ENCODE measurements around the gene IFITM10.

IFITM10 gene

DNA sequence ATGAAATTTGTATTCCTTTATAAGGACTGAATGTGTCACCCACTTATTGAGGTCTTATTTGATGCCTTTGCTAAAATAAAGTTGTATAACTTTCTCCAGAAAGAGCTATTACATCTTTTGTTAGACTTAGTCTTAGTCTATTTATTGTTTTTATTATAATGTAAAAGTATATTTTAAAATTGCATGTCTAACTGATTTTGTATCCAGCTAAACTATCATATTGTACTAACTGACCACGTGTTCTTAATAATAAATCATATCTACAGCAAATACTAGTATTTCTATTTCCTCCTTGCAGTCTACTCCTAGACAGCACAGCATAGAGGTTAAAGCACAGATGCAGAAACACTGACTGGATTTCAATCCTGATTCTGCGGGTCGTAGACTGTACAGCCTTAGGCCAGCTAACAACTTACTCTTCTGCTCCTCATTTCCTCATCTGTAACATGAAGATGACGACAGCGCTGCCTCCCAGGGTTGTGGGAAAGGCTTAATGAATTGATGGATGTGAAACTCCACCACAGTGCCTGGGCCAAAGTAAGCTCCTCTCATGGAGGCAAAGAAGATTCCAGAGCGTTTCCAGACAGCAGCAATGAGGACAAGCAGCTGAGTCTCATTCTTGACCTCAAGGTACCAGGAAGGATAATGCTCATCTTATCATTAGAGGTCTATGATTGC is 13.2 kb downstream of the IFITM10 start:
- Histone ChIP-seq H3K36me3 (ENCODE audit: control insufficient read depth in 1 of 2, insufficient read depth in 2 of 2, low read length in 2 of 2) (no peaks in the 10 kb centered on the region), H3K4me1 (ENCODE audit: control insufficient read depth in 1 of 2, insufficient read depth in 2 of 2, low read length in 2 of 2) (no peaks in the 10 kb centered on the region), H3K9me3 (ENCODE audit: control insufficient read depth in 1 of 2, low read length in 2 of 2) (peaks cover 8 to 14% of the 10 kb centered on the region in 2 donors), H3K27ac (ENCODE audit: low read depth, low read length) (no peak overlapping the region), H3K9ac (ENCODE audit: low read depth in 1 of 2, low read length in 2 of 2) (no peak overlapping the region), H3K27me3 (ENCODE audit: control insufficient read depth in 1 of 2, insufficient read depth in 2 of 2, low read length in 2 of 2) (peaks cover 17 to 22% of the 10 kb centered on the region in 2 donors), H3K4me3 (ENCODE audit: low read depth in 1 of 2, low read length in 2 of 2) (no peak overlapping the region)

DNA sequence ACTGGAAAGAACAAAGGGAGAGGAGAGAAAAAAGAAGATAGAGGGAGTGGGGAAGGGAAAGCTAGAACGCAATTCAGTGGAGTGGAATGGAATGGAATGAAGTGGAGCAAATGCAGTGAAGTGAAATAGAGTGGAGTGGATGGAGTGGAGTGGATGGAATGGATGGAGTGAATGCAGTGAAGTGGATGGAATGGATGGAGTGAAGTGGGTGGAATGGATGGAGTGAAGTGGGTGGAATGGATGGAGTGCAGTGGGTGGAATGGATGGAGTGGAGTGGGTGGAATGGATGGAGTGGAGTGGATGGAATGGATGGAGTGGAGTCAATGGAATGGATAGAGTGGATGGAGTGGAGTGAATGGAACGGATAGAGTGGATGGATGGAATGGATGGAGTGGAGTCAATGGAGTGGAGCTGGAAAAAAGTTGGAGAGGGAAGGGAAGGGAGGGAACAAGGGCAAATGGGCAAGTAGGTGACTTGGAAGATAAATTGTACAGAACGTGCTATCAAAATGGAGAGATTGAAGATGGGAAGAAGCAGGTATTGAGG is 13.9 kb downstream of the IFITM10 start:
- Histone ChIP-seq H3K9ac (ENCODE audit: low read depth in 1 of 2, low read length in 2 of 2) (no peak overlapping the region), H3K4me3 (ENCODE audit: low read depth in 1 of 2, low read length in 2 of 2) (no peak overlapping the region), H3K36me3 (ENCODE audit: control insufficient read depth in 1 of 2, insufficient read depth in 2 of 2, low read length in 2 of 2) (no peaks in the 10 kb centered on the region), H3K9me3 (ENCODE audit: control insufficient read depth in 1 of 2, low read length in 2 of 2) (peaks cover 8 to 14% of the 10 kb centered on the region in 2 donors), H3K27me3 (ENCODE audit: control insufficient read depth in 1 of 2, insufficient read depth in 2 of 2, low read length in 2 of 2) (peaks cover 19 to 21% of the 10 kb centered on the region in 2 donors), H3K4me1 (ENCODE audit: control insufficient read depth in 1 of 2, insufficient read depth in 2 of 2, low read length in 2 of 2) (no peaks in the 10 kb centered on the region), H3K27ac (ENCODE audit: low read depth, low read length) (no peak overlapping the region)

DNA sequence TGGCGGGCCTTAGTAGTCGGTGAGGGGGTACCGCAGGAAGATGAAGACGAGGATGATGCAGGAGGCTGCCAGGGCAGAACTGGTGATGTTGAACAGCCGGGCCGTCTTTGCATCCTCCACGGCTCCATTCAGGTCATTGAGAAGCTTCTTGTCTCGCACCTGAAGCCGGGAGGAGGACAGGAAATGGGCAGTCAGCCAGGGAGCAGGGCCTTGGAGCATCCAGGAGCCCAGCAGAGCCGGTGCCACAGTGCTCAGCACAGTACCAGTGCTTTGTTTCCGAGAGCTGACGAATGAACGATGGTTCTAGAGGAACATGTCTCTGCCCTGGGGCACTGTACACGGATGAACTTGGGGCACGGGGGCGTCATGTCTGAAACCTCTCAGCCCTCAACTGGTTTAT is 15.1 kb downstream of the IFITM10 start:
- H3K27me3 ChIP-seq (ENCODE audit: control insufficient read depth in 1 of 2, insufficient read depth in 2 of 2, low read length in 2 of 2): peaks cover 19 to 30% of the 10 kb centered on the region in 2 donors
- H3K4me3 ChIP-seq (ENCODE audit: low read depth in 1 of 2, low read length in 2 of 2): no peak overlapping the region
- H3K9me3 ChIP-seq (ENCODE audit: control insufficient read depth in 1 of 2, low read length in 2 of 2): peaks cover 8 to 14% of the 10 kb centered on the region in 2 donors
- no peak overlapping the region for H3K9ac ChIP-seq (ENCODE audit: low read depth in 1 of 2, low read length in 2 of 2)
- no peaks in the 10 kb centered on the region for H3K36me3 ChIP-seq (ENCODE audit: control insufficient read depth in 1 of 2, insufficient read depth in 2 of 2, low read length in 2 of 2)
- H3K27ac ChIP-seq (ENCODE audit: low read depth, low read length): no peak overlapping the region
- no peaks in the 10 kb centered on the region for H3K4me1 ChIP-seq (ENCODE audit: control insufficient read depth in 1 of 2, insufficient read depth in 2 of 2, low read length in 2 of 2)

DNA sequence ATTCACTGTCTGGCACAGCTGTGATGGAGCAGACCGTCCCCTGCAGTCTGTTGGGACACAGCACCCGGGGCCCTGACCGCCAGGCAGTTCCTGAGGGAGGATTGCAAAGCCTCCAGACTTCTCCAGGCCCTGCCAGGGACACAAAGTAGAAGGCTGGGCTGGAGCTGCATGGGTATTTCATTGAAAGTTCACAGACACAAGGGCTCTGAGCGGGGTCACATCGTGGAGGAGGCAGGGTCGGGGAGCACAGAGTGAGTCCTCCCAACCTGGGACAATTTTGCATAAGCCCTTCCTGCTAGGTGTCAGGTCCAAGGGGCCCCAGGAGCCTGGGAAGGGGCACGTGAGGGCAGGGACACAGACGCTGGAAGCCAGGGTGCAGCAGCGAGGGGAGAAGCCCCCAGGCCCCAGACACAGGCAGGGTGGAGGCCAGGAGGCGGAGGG is 15.7 kb downstream of the IFITM10 start:
- no peak overlapping the region for H3K4me3 ChIP-seq (ENCODE audit: low read depth in 1 of 2, low read length in 2 of 2)
- H3K27me3 ChIP-seq (ENCODE audit: control insufficient read depth in 1 of 2, insufficient read depth in 2 of 2, low read length in 2 of 2): peaks cover 19 to 33% of the 10 kb centered on the region in 2 donors
- H3K27ac ChIP-seq (ENCODE audit: low read depth, low read length): no peak overlapping the region
- H3K9ac ChIP-seq (ENCODE audit: low read depth in 1 of 2, low read length in 2 of 2): no peak overlapping the region
- no peaks in the 10 kb centered on the region for H3K4me1 ChIP-seq (ENCODE audit: control insufficient read depth in 1 of 2, insufficient read depth in 2 of 2, low read length in 2 of 2)
- H3K9me3 ChIP-seq (ENCODE audit: control insufficient read depth in 1 of 2, low read length in 2 of 2): peaks cover 8 to 14% of the 10 kb centered on the region in 2 donors
- H3K36me3 ChIP-seq (ENCODE audit: control insufficient read depth in 1 of 2, insufficient read depth in 2 of 2, low read length in 2 of 2): no peaks in the 10 kb centered on the region

DNA sequence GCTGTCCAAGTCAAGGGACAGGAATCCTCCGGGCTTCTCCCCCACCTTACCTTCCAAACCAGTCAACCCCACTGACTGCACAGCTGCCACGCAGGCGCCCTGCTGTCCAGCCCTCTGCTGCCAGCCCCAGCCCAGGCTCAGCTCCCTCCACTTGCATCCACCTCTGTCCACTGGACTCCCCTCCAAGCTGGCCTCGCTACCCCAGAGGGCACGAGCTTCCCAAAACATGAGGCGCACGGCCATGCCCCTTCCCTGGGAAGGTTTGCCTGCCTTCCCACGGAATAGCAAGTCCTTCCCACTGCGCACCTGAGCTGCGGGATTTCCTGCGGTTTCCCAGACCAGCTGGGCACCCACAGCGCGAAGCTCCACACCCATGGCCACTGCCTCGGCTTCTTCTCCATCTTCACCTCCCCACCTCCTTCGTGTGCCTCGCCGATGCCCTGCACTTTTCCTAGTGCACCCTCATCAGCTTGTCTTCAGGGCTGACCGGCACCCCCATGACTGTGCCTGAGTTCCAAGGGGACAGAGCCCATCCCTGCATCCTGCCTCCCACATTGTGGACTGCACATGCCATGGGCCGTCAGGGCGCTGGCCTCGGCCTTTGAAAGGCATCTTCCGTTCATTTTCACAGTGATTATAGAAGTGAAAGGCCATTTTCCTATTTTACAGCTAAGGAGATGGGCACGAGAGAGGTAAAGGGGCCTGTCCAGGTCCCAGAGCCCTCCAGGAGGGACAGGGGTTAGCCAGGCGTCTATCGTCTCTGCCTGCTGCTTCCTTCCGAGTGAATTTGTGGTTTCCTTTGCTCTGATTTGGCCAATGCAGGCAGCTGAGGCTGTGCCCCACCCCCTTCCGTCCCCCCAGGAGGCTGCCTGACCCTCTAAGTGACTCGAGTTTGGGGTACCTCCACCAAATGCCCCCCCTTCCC is 16.4 kb downstream of the IFITM10 start:
- Histone ChIP-seq H3K4me1 (ENCODE audit: control insufficient read depth in 1 of 2, insufficient read depth in 2 of 2, low read length in 2 of 2) (no peaks in the 10 kb centered on the region), H3K27me3 (ENCODE audit: control insufficient read depth in 1 of 2, insufficient read depth in 2 of 2, low read length in 2 of 2) (peaks cover 19 to 35% of the 10 kb centered on the region in 2 donors), H3K27ac (ENCODE audit: low read depth, low read length) (no peak overlapping the region), H3K4me3 (ENCODE audit: low read depth in 1 of 2, low read length in 2 of 2) (no peak overlapping the region), H3K9ac (ENCODE audit: low read depth in 1 of 2, low read length in 2 of 2) (no peak overlapping the region), H3K36me3 (ENCODE audit: control insufficient read depth in 1 of 2, insufficient read depth in 2 of 2, low read length in 2 of 2) (no peaks in the 10 kb centered on the region), H3K9me3 (ENCODE audit: control insufficient read depth in 1 of 2, low read length in 2 of 2) (peaks cover 8 to 14% of the 10 kb centered on the region in 2 donors)

DNA sequence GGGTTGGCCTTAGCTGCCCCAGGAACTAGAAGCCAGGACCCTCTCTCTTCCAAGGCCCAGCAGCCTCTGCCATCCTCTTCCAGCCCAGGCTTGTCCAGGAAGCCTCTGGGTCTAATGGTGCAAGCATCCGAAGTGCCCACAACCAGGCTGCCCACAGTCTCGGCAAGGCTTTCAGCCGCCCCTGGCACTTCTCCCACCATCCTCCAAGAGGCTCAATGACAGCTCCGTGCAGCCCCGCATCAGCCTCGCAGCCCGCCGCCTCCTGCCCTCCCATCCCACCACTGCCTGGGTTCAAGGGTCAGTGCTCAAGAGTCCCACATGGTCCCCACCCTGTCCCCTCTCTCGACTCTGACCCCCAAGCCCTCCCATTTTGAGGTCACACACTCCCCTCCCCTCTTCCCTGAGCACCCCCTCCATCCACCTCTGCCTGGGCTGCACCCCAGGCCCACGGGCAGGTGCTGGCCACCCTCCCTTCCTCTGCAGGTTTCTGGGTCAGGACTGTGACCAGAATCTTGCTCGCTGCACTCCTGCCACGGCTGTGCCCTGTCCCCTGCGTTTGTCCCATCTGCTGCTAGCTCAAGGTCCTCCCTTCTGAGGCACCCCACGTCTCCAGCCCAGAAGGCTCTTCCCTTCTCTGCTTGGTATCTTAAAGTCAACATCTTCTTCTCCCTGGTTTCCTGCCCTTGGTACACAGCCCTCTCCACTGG is 17.2 kb downstream of the IFITM10 start:
- Histone ChIP-seq H3K9ac (ENCODE audit: low read depth in 1 of 2, low read length in 2 of 2) (no peak overlapping the region), H3K27me3 (ENCODE audit: control insufficient read depth in 1 of 2, insufficient read depth in 2 of 2, low read length in 2 of 2) (peaks cover 16 to 32% of the 10 kb centered on the region in 2 donors), H3K36me3 (ENCODE audit: control insufficient read depth in 1 of 2, insufficient read depth in 2 of 2, low read length in 2 of 2) (no peaks in the 10 kb centered on the region), H3K4me3 (ENCODE audit: low read depth in 1 of 2, low read length in 2 of 2) (no peak overlapping the region), H3K4me1 (ENCODE audit: control insufficient read depth in 1 of 2, insufficient read depth in 2 of 2, low read length in 2 of 2) (no peaks in the 10 kb centered on the region), H3K9me3 (ENCODE audit: control insufficient read depth in 1 of 2, low read length in 2 of 2) (peaks cover 8 to 14% of the 10 kb centered on the region in 2 donors), H3K27ac (ENCODE audit: low read depth, low read length) (no peak overlapping the region)

DNA sequence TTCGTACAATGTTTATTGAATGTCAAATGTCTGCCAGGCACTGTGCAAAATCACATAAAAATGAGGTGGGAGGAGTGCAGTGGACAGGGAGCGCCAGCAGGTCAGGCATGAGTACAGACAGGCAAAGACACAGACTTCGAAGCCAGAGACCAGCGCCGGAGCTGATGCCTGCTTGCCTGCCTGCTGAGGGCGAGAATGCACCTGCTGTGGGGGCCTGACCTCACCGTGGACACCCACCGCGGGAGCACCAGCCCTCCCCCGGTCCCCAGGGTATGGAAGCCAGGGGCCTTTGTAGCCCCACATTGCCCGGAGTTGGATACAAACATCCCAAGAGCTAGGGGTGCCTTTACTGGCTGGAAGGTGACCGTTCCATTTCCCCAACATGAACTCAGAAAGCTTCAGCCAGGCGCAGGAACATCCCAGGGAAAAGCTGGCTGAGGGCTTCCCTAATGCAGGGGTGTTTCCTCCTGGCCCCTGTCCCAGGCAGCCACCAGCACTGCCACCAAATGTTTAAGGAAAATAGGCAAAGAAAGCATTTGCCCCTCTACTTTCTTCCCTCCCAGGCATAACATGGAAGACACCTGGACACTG is 17.9 kb downstream of the IFITM10 start:
- Histone ChIP-seq H3K4me1 (ENCODE audit: control insufficient read depth in 1 of 2, insufficient read depth in 2 of 2, low read length in 2 of 2) (no peaks in the 10 kb centered on the region), H3K36me3 (ENCODE audit: control insufficient read depth in 1 of 2, insufficient read depth in 2 of 2, low read length in 2 of 2) (no peaks in the 10 kb centered on the region), H3K9me3 (ENCODE audit: control insufficient read depth in 1 of 2, low read length in 2 of 2) (peaks cover 8 to 14% of the 10 kb centered on the region in 2 donors), H3K27ac (ENCODE audit: low read depth, low read length) (no peak overlapping the region), H3K9ac (ENCODE audit: low read depth in 1 of 2, low read length in 2 of 2) (no peak overlapping the region), H3K27me3 (ENCODE audit: control insufficient read depth in 1 of 2, insufficient read depth in 2 of 2, low read length in 2 of 2) (peaks cover 17 to 30% of the 10 kb centered on the region in 2 donors), H3K4me3 (ENCODE audit: low read depth in 1 of 2, low read length in 2 of 2) (no peak overlapping the region)

DNA sequence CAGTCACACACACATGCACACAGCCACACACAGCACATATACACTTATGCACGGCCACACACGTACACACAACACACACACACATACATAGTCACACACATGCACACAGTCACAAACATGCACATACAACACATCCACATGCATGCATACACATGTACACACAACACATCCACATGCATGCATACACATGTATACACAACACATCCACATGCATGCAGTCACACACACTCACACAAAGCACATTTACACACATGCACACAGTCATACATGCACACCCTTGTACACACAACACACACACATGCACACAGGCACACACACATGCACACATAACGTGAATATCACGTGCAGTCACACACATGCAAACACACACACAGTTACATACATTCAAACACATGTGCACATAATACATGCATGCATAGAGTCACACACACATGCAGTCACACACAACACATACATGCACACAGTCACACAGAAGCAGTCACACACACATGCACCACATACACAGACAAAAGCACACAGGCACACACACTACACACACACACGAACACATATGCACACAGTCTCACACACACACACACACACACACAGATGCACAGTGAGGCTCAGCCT is 18.8 kb downstream of the IFITM10 start:
- peaks cover 22 to 31% of the 10 kb centered on the region in 2 donors for H3K27me3 ChIP-seq (ENCODE audit: control insufficient read depth in 1 of 2, insufficient read depth in 2 of 2, low read length in 2 of 2)
- no peak overlapping the region for H3K4me3 ChIP-seq (ENCODE audit: low read depth in 1 of 2, low read length in 2 of 2)

DNA sequence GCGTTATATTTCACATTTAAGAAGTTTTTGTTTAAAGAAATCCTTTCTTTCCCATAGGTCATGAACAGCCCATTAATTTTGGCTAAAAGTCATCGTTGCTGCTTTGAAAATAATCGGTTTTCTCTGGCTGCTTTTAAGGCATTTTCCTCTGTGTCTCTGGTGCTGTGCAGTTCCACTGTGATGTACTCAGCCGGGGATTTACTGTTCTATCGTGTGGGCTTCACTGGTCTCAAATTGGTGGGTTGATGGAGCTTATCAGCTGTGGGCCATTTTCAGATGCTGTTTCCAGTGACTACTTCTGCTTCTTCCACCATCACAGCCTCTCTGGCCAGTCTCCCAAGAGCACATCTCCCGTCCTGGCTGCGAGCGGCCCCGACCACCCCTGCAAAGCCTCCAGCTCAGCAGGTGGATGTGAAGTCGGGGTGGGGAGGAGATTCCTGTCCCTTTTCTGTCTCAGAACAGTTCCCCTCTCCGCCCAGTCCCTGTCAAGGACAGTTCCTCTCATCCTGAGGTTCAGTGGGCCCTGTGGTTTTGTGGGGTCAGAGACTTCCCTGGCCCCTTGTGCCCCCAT is 20.3 kb downstream of the IFITM10 start:
- no peak overlapping the region for H3K4me3 ChIP-seq (ENCODE audit: low read depth in 1 of 2, low read length in 2 of 2)
- H3K36me3 ChIP-seq (ENCODE audit: control insufficient read depth in 1 of 2, insufficient read depth in 2 of 2, low read length in 2 of 2): no peaks in the 10 kb centered on the region
- H3K4me1 ChIP-seq (ENCODE audit: control insufficient read depth in 1 of 2, insufficient read depth in 2 of 2, low read length in 2 of 2): no peaks in the 10 kb centered on the region
- no peak overlapping the region for H3K27ac ChIP-seq (ENCODE audit: low read depth, low read length)
- no peak overlapping the region for H3K9ac ChIP-seq (ENCODE audit: low read depth in 1 of 2, low read length in 2 of 2)
- no peaks in the 10 kb centered on the region for H3K9me3 ChIP-seq (ENCODE audit: control insufficient read depth in 1 of 2, low read length in 2 of 2)
- peaks cover 22 to 25% of the 10 kb centered on the region in 2 donors for H3K27me3 ChIP-seq (ENCODE audit: control insufficient read depth in 1 of 2, insufficient read depth in 2 of 2, low read length in 2 of 2)

More for the DNA sequence above, 18.8 kb downstream of the IFITM10 start:
- no peak overlapping the region for H3K9ac ChIP-seq (ENCODE audit: low read depth in 1 of 2, low read length in 2 of 2)
- H3K36me3 ChIP-seq (ENCODE audit: control insufficient read depth in 1 of 2, insufficient read depth in 2 of 2, low read length in 2 of 2): no peaks in the 10 kb centered on the region
- peaks cover 3 to 6% of the 10 kb centered on the region in 2 donors for H3K9me3 ChIP-seq (ENCODE audit: control insufficient read depth in 1 of 2, low read length in 2 of 2)
- no peak overlapping the region for H3K27ac ChIP-seq (ENCODE audit: low read depth, low read length)
- H3K4me1 ChIP-seq (ENCODE audit: control insufficient read depth in 1 of 2, insufficient read depth in 2 of 2, low read length in 2 of 2): no peaks in the 10 kb centered on the region

Measured in duodenal mucosa (tissue), 2 donors.